NCI-H2196 (cell line): ENCODE measurements around the gene NAXE.
"Not testable (repeated sequence)": the region's sequence is repeated elsewhere in the genome, so short reads cannot be mapped to it uniquely, and the experiment has no call there.

Experiments
- DNase-seq: peaks from one replicate; lab custom pipeline; 2025; ENCODE audit not compliant: unreplicated experiment; lab: John Stamatoyannopoulos, UW

The NAXE gene

DNA sequence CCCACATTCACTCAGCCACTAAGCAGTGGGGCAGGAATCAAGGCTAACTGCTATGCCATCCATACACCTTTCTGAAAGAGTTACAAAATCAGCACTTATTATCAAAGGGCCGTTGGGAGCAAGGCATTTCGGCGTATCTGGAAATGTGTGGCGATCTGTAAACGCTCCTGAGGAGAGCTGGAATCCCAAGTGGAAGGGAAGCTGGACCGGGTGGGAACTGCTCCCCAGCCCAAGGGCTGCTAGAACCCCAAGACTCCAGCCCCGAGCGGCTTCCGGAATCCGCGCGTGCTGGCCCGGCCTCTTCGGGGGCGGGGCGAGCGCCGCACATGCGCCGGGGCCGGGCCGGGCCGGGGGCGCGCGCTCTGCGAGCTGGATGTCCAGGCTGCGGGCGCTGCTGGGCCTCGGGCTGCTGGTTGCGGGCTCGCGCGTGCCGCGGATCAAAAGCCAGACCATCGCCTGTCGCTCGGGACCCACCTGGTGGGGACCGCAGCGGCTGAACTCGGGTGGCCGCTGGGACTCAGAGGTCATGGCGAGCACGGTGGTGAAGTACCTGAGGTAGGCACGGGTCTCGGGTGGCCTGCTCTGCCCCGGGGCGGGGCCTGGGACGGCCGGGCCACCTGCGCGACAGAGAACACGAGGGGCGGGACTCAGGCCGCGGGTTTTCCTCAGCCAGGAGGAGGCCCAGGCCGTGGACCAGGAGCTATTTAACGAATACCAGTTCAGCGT lies at the start of gene NAXE:
NAXE (plus strand) TSS at position 345 of the 726 bp plus-strand sequence; CDS start at position 374, 29 bp downstream.
- DNase-seq = peak; percentile 79

DNA sequence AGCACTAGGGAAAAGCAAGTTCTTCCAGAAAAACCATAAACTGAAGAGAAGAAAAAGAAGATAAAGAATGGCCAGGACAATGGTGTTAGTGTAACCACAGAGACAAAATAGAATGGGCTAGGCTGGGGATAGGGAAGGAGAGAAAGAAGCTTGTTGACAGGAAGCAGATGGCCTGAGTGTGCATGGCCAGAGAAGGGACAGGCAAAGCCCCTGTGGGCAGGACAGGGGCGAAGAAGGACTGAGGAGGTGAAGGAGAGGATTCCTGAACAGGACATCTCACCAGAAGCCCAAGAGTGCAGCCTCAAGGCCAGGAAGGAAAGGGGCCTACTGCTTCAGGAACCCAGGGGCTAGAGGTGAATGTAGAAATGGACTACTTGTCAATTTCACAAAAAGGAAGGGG lies 48.5 kb upstream of the NAXE start:
- no peak for DNase-seq

DNA sequence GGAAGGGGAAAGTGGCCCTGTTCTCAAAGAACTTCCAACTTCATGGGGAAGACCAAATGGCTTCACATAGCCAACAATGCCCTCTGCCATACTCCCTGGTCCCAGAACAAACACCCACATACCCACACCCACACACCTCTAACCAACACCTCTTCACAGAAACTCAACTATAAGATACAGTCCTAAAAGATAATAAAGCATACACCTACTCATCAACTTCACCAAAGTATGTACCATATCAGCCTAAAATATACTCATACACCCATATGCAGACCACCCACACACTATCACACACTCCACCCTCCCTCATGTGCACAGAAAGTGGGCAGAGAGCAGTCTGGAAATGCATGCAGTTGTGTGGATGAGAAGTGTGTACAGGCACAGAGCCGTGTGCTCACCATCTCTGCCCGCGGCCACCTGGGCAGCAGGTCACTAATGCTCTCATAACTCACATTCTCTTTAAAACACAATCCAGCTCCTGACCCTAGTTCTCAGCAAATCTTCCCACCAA lies 46.9 kb upstream of the NAXE start:
- no peak for DNase-seq

DNA sequence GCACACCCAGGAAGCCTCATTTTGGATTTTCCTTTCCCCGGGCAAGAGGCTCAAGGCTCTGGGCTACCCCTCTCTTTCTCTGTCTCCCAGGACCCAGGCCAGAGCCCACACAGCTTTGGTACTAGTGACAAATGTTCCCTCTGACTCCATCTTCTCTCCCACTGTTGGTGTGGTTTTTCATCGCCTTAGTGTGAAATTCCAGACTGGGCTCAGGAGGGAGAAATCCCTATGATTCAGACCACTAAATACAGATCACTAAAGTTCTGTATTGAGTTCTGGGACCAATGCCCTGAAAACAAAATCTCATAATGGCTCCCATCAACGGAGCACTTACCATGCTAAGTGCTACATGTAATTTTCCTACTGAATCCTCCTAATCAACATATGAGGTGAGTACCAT lies 45.3 kb upstream of the NAXE start:
- no peak for DNase-seq

GRCh38 chr1:156547434-156547833 lies 44.1 kb upstream of the NAXE start:
- DNase-seq = no peak

GRCh38 chr1:156547982-156548381 lies 43.6 kb upstream of the NAXE start:
- DNase-seq = no peak

- no peak for DNase-seq
Observed at GRCh38 chr1:156549390-156549789, 42.2 kb upstream of the NAXE start.

DNA sequence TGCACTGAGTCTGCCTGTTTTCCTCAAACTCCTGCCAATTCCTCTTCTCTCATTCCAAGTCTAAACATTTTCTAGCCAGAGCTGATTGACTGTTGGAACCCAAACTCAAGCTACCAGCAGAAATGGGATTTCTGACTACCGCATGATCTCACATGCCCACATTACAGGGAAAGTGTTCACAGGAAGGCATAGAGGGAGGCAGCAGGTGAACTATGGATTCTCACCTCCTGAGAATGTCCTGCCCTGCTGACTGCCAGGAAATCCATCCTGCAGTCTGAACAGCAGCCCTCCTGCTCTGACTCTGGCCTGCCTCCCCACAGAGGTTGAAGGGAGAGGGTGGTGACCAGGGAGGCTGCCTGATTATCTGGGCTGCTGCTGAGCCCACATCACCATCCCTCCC lies 41.7 kb upstream of the NAXE start:
- no peak for DNase-seq

GRCh38 chr1:156550346-156550745 lies 41.2 kb upstream of the NAXE start:
- DNase-seq = no peak

DNA sequence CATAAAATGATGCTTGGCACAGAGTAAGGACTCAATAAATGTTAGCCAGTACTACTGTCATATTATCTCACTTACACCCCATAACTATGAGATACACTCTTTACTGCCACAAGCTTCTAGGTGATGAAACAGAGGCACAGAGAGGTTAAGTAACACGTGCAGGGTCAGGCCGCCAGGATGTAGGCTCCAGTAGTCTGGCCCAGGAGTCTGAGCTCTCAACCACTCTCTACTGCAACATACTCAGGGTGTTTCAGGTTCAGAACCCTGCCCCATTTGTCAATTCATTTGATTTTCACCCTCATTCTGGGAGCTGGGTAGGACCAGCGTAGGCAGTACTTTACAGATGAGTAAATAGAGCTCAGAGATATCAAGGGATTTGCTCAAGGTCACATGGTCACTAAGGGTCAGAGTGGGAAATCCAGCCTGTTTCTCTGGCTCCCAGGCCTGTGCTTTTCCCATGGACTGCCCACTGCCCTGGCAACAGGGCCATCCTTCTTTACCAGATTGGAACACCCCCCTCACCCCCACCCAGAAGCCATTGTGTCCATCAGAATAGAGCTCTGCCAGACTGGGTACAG lies 40.4 kb upstream of the NAXE start:
- DNase-seq = no peak

DNA sequence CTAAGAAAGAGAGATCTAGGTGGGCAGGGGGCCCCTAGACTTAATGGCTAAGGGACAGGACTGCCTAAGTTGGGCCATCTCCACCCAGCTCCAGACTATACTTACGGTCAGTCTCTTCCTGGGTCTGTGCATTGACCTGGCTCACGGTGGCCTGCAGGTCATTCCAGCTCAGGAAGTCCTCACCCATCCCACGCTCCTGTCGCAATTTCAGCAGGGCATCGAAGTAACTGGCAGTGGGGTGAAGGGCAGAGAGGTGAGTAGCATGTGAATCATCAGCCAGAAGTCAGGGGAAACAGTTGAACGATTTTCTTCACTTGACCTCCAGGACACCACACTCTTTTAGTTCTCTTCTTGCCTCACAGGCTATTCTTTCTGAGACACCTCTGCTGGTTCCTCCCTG lies 39.7 kb upstream of the NAXE start:
- DNase-seq = no peak

DNA sequence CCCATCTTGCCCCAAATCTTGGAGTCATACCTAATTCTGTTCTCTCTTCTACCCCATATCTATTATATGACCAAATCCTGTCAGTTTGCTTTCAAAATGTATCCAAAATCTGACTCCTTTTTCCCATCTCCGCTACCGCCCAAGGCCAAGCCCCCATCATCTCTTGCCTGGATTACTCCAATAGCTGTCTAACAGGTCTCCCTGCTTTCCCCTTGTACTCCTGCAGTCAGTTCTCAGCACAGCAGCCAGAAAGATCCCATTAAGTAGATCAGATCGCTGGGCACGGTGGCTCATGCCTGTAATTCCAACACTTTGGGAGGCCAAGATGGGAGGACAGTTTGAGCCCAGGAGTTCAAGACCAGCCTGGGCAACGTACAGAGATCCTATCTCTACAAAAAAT lies 39.1 kb upstream of the NAXE start:
- DNase-seq = no peak

GRCh38 chr1:156552937-156553336 lies 38.6 kb upstream of the NAXE start:
- not testable (repeated sequence) for DNase-seq

DNA sequence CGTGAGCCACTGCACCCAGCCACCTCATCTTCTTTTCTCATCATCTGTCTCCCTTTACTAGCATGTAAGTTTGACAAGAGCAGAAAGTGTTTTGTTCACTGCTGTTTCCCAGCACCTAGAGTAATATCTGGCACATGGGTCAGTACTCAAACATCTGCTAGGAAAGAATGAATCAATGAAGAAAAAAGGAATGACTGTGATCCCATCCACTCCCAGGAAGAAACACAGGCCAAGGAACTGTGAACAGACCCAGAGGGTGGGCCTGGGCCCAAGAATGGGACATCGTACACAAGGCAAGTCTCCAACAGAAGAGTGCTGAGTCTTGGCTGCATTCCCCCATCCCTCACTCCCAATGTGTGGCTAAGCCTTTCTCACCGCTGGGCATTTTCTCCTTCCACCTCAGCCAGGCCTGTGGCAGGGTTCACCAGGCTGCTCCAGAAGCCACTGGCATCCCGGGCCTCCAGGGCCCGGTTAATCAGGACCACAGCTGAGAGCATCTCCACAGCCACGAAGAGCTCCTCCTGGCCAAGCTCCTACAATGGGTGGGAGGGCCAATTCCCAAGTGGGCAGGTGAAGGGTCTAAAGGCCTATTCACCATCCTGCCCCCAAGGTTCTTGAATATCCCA lies 37.6 kb upstream of the NAXE start:
- DNase-seq = no peak

DNA sequence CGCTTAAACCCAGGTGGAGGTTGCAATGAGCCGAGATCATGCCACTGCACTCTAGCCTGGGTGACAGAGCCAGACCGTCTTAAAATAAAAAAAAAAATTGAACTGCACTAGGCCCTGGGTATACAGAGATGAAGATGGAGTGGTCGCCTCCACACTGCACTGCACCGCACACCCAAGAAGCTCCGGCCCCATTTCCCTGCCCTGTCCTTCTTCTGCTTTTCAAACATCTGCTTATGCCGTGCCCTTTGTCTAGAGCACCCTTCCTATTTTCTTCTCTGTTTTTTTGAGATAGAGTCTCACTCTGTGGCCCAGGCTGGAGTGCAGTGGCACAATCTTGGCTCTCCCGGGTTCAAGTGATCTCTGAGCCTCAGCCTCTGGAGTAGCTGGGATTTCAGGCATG lies 36.6 kb upstream of the NAXE start:
- DNase-seq = no peak

GRCh38 chr1:156555715-156556114 lies 35.9 kb upstream of the NAXE start:
- DNase-seq = no peak

GRCh38 chr1:156556354-156556753 lies 35.2 kb upstream of the NAXE start:
- peak; percentile 11 for DNase-seq

GRCh38 chr1:156559086-156559796 lies 32.3 kb upstream of the NAXE start:
- DNase-seq = no peak

- no peak for DNase-seq
Observed at GRCh38 chr1:156559797-156560385, 31.7 kb upstream of the NAXE start.

GRCh38 chr1:156560585-156561163 lies 30.9 kb upstream of the NAXE start:
- no peak for DNase-seq

- DNase-seq = no peak
Observed at GRCh38 chr1:156565519-156565918, 26.1 kb upstream of the NAXE start.
